Suprapubic skin (tissue), 3 donors: ENCODE data around the gene CLASP1.

Experiments
- POLR2A ChIP-seq, 2 donors: fragments of 450-650 bp; IDR thresholded peaks; one replicate each; pipeline ENCODE4 v1.6.1; 2017; ENCODE audit warnings: antibody characterized with exemption in 2 of 2, mild to moderate bottlenecking in 2 of 2, moderate library complexity in 2 of 2
- TF ChIP-seq, protein P1 (sequence below), 2 donors: fragments of 200-600 bp in 1 of 2; fragments of 450-650 bp in 1 of 2; sonication (generic) in 1 of 2; IDR thresholded peaks; one replicate each; pipeline ENCODE4 v1.5.1; 2016 to 2019; ENCODE audit warnings: antibody characterized with exemption in 2 of 2, mild to moderate bottlenecking in 1 of 2, moderate library complexity in 1 of 2

DNA sequence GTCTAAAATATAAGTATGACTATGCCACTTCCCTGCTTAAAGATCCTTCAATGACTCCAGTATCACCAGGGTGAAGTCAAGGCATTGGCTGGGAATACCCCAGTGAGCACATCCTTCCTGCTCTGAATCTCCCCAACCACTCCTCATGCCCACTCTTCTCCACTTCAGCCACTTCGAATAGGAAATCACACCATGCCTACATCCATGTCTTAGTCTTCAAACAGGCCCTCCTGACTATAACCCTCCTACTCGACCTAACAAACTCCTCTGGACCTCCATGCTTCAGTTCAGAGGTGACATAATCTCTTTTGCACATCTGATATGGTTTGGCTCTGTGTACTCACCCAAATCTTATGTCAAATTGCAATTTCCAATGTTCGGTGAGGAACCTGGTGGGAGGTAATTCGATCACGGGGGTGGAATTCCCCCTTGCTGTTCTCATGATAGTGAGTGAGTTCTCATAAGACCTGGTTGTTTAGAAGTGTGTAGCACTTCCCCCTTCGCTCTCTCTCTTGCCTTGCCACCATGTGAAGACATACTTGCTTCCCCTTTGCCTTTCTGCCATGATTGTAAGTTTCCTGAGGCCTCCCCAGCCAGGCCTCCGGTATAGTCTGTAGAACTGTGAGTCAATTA lies 276.4 kb downstream of the CLASP1 start:
- TF ChIP-seq, protein P1, sequence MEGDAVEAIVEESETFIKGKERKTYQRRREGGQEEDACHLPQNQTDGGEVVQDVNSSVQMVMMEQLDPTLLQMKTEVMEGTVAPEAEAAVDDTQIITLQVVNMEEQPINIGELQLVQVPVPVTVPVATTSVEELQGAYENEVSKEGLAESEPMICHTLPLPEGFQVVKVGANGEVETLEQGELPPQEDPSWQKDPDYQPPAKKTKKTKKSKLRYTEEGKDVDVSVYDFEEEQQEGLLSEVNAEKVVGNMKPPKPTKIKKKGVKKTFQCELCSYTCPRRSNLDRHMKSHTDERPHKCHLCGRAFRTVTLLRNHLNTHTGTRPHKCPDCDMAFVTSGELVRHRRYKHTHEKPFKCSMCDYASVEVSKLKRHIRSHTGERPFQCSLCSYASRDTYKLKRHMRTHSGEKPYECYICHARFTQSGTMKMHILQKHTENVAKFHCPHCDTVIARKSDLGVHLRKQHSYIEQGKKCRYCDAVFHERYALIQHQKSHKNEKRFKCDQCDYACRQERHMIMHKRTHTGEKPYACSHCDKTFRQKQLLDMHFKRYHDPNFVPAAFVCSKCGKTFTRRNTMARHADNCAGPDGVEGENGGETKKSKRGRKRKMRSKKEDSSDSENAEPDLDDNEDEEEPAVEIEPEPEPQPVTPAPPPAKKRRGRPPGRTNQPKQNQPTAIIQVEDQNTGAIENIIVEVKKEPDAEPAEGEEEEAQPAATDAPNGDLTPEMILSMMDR (IDR thresholded peaks at IDR 0.05), result no peak
- TF ChIP-seq POLR2A (IDR thresholded peaks at IDR 0.05), result no peak
